ENCODE results near the gene SPOCK2.

GRCh38 chr10:72134785-72135767, 46.7 kb upstream of the SPOCK2 start:
- TF ChIP-seq CTCF (IDR thresholded peaks at IDR 0.05 in 2 of 3, conservative IDR thresholded peaks at IDR 0.05 in 1 of 3; ENCODE audit: borderline replicate concordance in 1 of 3, insufficient read depth in 1 of 3, low read depth in 2 of 3, low read length in 2 of 3) (no peak), POLR2AphosphoS5 (IDR thresholded peaks at IDR 0.05; ENCODE audit: low read depth, low read length) (no peak), EZH2 (IDR thresholded peaks at IDR 0.05) (no peak), EZH2phosphoT487 (IDR thresholded peaks at IDR 0.05; ENCODE audit: borderline replicate concordance) (no peak), RAD21 (IDR thresholded peaks at IDR 0.05; ENCODE audit: low read depth) (no peak), SP1 (IDR thresholded peaks at IDR 0.05; ENCODE audit: low read depth) (no peak)
